Uterus (tissue), 2 donors: ENCODE measurements around the gene DIP2B.

ENCODE experiments used
- POLR2A ChIP-seq, 2 donors: fragments of 450-650 bp; IDR thresholded peaks; one replicate each; pipeline ENCODE4 v1.6.1; 2016; ENCODE audit warnings: antibody characterized with exemption in 2 of 2, mild to moderate bottlenecking in 1 of 2, moderate library complexity in 1 of 2
- TF ChIP-seq, protein P1 (sequence below), 4 experiments: fragments of 200-600 bp in 2 of 4; fragments of 450-650 bp in 2 of 4; sonication (generic) in 2 of 4; IDR thresholded peaks; one replicate each; pipeline ENCODE4 v1.5.1; 2016 to 2019; ENCODE audit warnings: antibody characterized with exemption in 4 of 4, mild to moderate bottlenecking in 2 of 4, moderate library complexity in 1 of 4

GRCh38 chr12:50520416-50521207 lies 15.8 kb downstream of the DIP2B start:
- no peak for TF ChIP-seq POLR2A (IDR thresholded peaks at IDR 0.05)
- TF ChIP-seq, protein P1, sequence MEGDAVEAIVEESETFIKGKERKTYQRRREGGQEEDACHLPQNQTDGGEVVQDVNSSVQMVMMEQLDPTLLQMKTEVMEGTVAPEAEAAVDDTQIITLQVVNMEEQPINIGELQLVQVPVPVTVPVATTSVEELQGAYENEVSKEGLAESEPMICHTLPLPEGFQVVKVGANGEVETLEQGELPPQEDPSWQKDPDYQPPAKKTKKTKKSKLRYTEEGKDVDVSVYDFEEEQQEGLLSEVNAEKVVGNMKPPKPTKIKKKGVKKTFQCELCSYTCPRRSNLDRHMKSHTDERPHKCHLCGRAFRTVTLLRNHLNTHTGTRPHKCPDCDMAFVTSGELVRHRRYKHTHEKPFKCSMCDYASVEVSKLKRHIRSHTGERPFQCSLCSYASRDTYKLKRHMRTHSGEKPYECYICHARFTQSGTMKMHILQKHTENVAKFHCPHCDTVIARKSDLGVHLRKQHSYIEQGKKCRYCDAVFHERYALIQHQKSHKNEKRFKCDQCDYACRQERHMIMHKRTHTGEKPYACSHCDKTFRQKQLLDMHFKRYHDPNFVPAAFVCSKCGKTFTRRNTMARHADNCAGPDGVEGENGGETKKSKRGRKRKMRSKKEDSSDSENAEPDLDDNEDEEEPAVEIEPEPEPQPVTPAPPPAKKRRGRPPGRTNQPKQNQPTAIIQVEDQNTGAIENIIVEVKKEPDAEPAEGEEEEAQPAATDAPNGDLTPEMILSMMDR (IDR thresholded peaks at IDR 0.05): no peak
